Measurements from ENCODE around the gene RNGTT. TPM values are rescaled to one million over a fixed set of nuclear protein-coding genes. Genes with fewer than 3 reads are reported as not detected.

The RNGTT gene
- total and polyA plus RNA-seq, 12 donors, result 2.6 to 29.6 (median 14.2) TPM

DNA sequence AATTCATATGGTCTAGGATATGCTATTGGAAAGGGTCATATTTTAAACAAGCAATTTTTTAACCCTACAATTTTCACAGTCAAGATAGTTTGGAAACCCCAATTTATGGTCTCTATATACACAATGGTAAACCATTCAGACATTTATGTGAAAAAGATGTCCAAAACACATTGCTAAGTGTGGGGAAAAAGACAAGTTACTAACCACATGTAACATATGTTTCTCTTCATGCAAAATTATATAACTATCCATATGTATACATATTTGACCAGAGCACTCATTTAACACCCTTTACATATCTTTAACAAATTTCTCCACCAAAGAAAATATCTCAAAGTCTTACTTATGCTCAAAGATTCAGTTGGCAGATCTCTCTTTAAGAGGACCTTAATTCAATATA, 110.6 kb downstream of the RNGTT start:
- H3K4me3 ChIP-seq, result no peak overlapping the region
- intact Hi-C loops (cut with DNase I), result no loop called here
- H3K4me1 ChIP-seq (replicated peaks in 1 of 2), result peaks cover 0 to 7% of the 10 kb centered on the region in 2 donors
- no peaks in the 10 kb centered on the region for H3K9me3 ChIP-seq (replicated peaks in 1 of 3)
- TF ChIP-seq, protein P1, sequence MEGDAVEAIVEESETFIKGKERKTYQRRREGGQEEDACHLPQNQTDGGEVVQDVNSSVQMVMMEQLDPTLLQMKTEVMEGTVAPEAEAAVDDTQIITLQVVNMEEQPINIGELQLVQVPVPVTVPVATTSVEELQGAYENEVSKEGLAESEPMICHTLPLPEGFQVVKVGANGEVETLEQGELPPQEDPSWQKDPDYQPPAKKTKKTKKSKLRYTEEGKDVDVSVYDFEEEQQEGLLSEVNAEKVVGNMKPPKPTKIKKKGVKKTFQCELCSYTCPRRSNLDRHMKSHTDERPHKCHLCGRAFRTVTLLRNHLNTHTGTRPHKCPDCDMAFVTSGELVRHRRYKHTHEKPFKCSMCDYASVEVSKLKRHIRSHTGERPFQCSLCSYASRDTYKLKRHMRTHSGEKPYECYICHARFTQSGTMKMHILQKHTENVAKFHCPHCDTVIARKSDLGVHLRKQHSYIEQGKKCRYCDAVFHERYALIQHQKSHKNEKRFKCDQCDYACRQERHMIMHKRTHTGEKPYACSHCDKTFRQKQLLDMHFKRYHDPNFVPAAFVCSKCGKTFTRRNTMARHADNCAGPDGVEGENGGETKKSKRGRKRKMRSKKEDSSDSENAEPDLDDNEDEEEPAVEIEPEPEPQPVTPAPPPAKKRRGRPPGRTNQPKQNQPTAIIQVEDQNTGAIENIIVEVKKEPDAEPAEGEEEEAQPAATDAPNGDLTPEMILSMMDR (IDR thresholded peaks at IDR 0.05), result no peak
- no peak for TF ChIP-seq POLR2A (IDR thresholded peaks at IDR 0.05)
- H3K27ac ChIP-seq, result no peak overlapping the region
- no peak for DNase-seq
- no peaks in the 10 kb centered on the region for H3K36me3 ChIP-seq (replicated peaks in 1 of 2)
- H3K27me3 ChIP-seq, result no peaks in the 10 kb centered on the region

DNA sequence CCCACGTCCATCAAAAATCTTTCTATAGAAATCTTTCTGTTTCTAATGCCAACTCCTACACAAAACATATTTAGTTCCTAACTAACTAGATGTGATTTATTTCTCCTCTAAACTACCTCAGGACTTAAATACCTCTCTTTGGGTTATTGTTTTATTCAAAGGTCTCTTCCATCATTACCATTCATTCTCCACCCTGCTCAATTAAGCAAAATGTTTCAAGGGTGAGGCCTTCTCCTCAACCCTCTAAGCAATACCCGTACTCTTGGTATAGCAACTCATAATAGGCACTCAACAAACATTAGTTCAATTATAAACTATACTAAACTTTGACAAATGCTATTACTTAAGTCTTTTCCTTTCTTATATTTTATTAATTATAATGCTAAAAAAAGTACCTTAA, 111.4 kb downstream of the RNGTT start:
- no peaks in the 10 kb centered on the region for H3K36me3 ChIP-seq (replicated peaks in 1 of 2)
- H3K27ac ChIP-seq, result no peak overlapping the region
- DNase-seq, result no peak
- TF ChIP-seq, protein P1 (IDR thresholded peaks at IDR 0.05), result no peak
- TF ChIP-seq POLR2A (IDR thresholded peaks at IDR 0.05), result no peak
- H3K4me3 ChIP-seq, result no peak overlapping the region
- peaks cover 0 to 7% of the 10 kb centered on the region in 2 donors for H3K4me1 ChIP-seq (replicated peaks in 1 of 2)
- no peaks in the 10 kb centered on the region for H3K27me3 ChIP-seq
- intact Hi-C loops (cut with DNase I), result no loop called here
- H3K9me3 ChIP-seq (replicated peaks in 1 of 3), result no peaks in the 10 kb centered on the region
- WGBS, 4 donors, result 92 to 98% (median 96%) methylated on average over 2 of the region's 2 CpGs

DNA sequence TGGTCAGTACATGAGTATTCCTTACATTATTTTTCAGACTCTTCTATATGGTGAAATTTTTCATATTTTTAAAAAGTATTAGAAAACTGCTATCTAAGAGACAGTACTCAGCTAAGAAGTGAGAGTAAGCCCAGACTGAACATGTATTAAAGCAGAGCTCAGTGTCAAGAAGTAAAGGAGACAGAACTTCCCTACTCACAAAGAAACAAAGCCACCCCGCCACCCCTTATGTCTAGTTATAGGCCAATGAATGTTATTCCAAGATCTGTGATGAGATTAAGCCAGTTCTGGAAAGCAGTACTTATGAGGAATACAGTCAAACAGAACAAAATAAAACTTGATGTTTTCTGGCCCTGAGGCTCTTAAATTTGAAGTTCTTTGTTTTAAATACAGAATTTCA, 114.5 kb downstream of the RNGTT start:
- DNase-seq, result no peak
- no peak for TF ChIP-seq POLR2A (IDR thresholded peaks at IDR 0.05)
- TF ChIP-seq, protein P1 (IDR thresholded peaks at IDR 0.05), result no peak
- H3K27ac ChIP-seq, result no peak overlapping the region
- H3K27me3 ChIP-seq, result no peaks in the 10 kb centered on the region
- WGBS, 4 donors, result 89 to 95% (median 91%) methylated on average over 1 of the region's 1 CpG
- H3K4me1 ChIP-seq (replicated peaks in 1 of 2), result peaks cover 0 to 7% of the 10 kb centered on the region in 2 donors
- intact Hi-C loops (cut with DNase I), result no loop called here
- no peaks in the 10 kb centered on the region for H3K36me3 ChIP-seq (replicated peaks in 1 of 2)
- no peaks in the 10 kb centered on the region for H3K9me3 ChIP-seq (replicated peaks in 1 of 3)
- no peak overlapping the region for H3K4me3 ChIP-seq

DNA sequence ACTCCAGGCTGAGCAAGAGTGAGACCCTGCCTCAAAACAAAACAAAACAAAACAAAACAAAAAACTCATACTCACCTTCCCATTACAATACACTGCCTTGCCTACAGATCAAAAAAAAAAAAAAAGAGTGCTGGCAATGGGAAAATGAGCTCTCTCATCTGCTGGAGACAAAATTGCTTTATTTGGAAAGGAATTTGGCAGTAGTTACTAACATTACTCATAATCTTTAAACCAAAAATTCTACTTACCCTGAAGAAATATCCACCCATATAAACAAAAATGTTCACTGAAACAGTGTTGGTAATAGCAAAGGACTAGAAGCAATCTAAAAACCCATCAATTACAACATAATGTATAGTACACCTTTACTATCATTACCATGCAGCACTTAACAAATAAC, 120.4 kb downstream of the RNGTT start:
- Histone ChIP-seq H3K9me3 (replicated peaks in 1 of 3) (no peaks in the 10 kb centered on the region), H3K27ac (peak overlapping the region in 2 of 5 donors; percentile 32 to 39), H3K4me1 (replicated peaks in 1 of 2) (no peaks in the 10 kb centered on the region), H3K27me3 (no peaks in the 10 kb centered on the region), H3K4me3 (no peak overlapping the region), H3K36me3 (replicated peaks in 1 of 2) (no peaks in the 10 kb centered on the region)
- no peak for TF ChIP-seq POLR2A (IDR thresholded peaks at IDR 0.05)
- TF ChIP-seq, protein P1 (IDR thresholded peaks at IDR 0.05), result no peak
- DNase-seq, result no peak
- intact Hi-C loops (cut with DNase I), result no loop called here
